Neural progenitor cell (in vitro differentiated cells): ENCODE measurements around the gene HTR3A. TPM values are rescaled to one million over a fixed set of nuclear protein-coding genes. Genes with fewer than 3 reads are reported as not detected.

Experiments used
- DNase-seq: peaks from one replicate; pipeline ENCODE4 v3.0.0-alpha.2; 2016; ENCODE audit warnings: low spot score
- H2AFZ ChIP-seq: fragments of 200-600 bp; sonication (generic); replicated peaks from 2 replicates; pipeline ENCODE4 v1.6.1; 2016; ENCODE audit warnings: antibody characterized with exemption
- H3F3A ChIP-seq: fragments of 200-600 bp; sonication (generic); 2 replicates; pipeline ENCODE4 v1.6.1; 2016; ENCODE audit warnings: antibody characterized with exemption, low read depth
- H3K27ac ChIP-seq: fragments of 200-600 bp; sonication (generic); 2 replicates; pipeline ENCODE4 v1.5.1; 2016; ENCODE audit warnings: mild to moderate bottlenecking
- H3K27me3 ChIP-seq: fragments of 200-600 bp; sonication (generic); 2 replicates; pipeline ENCODE4 v1.6.1; 2016; ENCODE audit warnings: mild to moderate bottlenecking, moderate library complexity
- H3K36me3 ChIP-seq: fragments of 200-600 bp; sonication (generic); 2 replicates; pipeline ENCODE4 v1.5.1; 2016
- H3K4me1 ChIP-seq: fragments of 200-600 bp; sonication (generic); 2 replicates; pipeline ENCODE4 v1.6.1; 2016; ENCODE audit warnings: mixed run types
- H3K4me2 ChIP-seq: fragments of 200-600 bp; sonication (generic); 2 replicates; pipeline ENCODE4 v1.6.1; 2016
- H3K4me3 ChIP-seq: fragments of 200-600 bp; sonication (generic); 2 replicates; pipeline ENCODE4 v1.5.1; 2016
- H3K79me2 ChIP-seq: fragments of 200-600 bp; sonication (generic); 2 replicates; pipeline ENCODE4 v1.6.1; 2016; ENCODE audit warnings: low read depth
- H3K9ac ChIP-seq: fragments of 200-600 bp; sonication (generic); 2 replicates; pipeline ENCODE4 v1.6.1; 2016
- H3K9me3 ChIP-seq: fragments of 200-600 bp; sonication (generic); 2 replicates; pipeline ENCODE4 v1.5.1; 2016; ENCODE audit warnings: low read depth
- H4K20me1 ChIP-seq: fragments of 200-600 bp; sonication (generic); 2 replicates; pipeline ENCODE4 v1.6.1; 2016; ENCODE audit warnings: low read depth
- H3K27ac Mint-ChIP-seq: 3 replicates; pipeline ENCODE4 v1.8.0; 2021; ENCODE audit warnings: mixed read lengths
- H3K27me3 Mint-ChIP-seq: 2 replicates; pipeline ENCODE4 v1.8.0; 2022; ENCODE audit warnings: low read depth, mild to moderate bottlenecking, inconsistent platforms, moderate library complexity, mixed read lengths; ENCODE audit not compliant: insufficient read depth
- H3K36me3 Mint-ChIP-seq: 3 replicates; pipeline ENCODE4 v1.8.0; 2021; ENCODE audit warnings: mixed read lengths
- H3K4me1 Mint-ChIP-seq: 3 replicates; pipeline ENCODE4 v1.8.0; 2021; ENCODE audit warnings: mixed read lengths
- H3K4me3 Mint-ChIP-seq: 3 replicates; pipeline ENCODE4 v1.8.0; 2021; ENCODE audit warnings: mild to moderate bottlenecking, moderate library complexity, mixed read lengths
- H3K9me3 Mint-ChIP-seq: 3 replicates; pipeline ENCODE4 v1.8.0; 2020; ENCODE audit warnings: mixed read lengths
- EZH2 ChIP-seq: fragments of 200-600 bp; sonication (generic); IDR thresholded peaks from 2 replicates; pipeline ENCODE4 v1.6.1; 2017; ENCODE audit warnings: antibody characterized with exemption, mild to moderate bottlenecking, moderate library complexity
- EZH2phosphoT487 ChIP-seq: fragments of 200-600 bp; sonication (generic); IDR thresholded peaks from 2 replicates; pipeline ENCODE4 v1.6.1; 2017; ENCODE audit warnings: antibody characterized with exemption
- total RNA-seq: library from RNA; depleted of rRNA; stranded (reverse); fragments of >200 nt; gene quantifications from 2 replicates; pipeline ENCODE4 v1.2.3, GENCODE V29; 2015; ENCODE audit warnings: low replicate concordance
- TF ChIP-seq, protein P1 (sequence below): fragments of 200-600 bp; sonication (generic); IDR thresholded peaks from 2 replicates; pipeline ENCODE4 v1.5.1; 2017; ENCODE audit warnings: antibody characterized with exemption, mild to moderate bottlenecking

Gene HTR3A
- total RNA-seq, 1 donor from 2014 or later = not detected

DNA sequence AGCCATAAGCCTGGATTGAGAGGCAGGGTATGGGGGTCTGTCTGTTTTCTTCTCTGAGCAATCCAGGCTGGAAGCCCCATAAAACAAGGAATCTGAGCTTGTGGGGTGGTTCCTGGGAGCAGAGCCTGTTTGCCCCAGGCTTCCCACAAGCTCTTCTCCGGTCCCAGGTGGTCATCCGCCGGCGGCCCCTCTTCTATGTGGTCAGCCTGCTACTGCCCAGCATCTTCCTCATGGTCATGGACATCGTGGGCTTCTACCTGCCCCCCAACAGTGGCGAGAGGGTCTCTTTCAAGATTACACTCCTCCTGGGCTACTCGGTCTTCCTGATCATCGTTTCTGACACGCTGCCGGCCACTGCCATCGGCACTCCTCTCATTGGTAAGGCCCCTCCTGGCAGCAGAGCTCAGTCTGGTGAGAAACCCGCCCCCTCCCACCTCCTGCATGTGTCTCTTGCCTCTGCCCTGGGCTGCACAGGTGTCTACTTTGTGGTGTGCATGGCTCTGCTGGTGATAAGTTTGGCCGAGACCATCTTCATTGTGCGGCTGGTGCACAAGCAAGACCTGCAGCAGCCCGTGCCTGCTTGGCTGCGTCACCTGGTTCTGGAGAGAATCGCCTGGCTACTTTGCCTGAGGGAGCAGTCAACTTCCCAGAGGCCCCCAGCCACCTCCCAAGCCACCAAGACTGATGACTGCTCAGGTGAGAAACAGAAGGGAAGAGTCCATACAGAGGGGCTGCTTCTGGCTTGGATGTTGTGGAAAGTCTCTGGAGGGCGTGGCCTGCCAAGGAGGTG lies 11.6 kb downstream of the HTR3A start:
- H3K27ac Mint-ChIP-seq = no peak overlapping the region
- Histone ChIP-seq H3K4me3 (no peak overlapping the region), H3K36me3 (no peaks in the 10 kb centered on the region), H3K79me2 (no peaks in the 10 kb centered on the region), H3K27ac (no peak overlapping the region), H3F3A (no peaks in the 10 kb centered on the region), H4K20me1 (no peaks in the 10 kb centered on the region), H3K4me1 (peaks cover 3% of the 10 kb centered on the region), H3K9me3 (no peaks in the 10 kb centered on the region), H3K4me2 (no peak overlapping the region), H3K9ac (no peak overlapping the region), H3K27me3 (no peaks in the 10 kb centered on the region), H2AFZ (no peak overlapping the region)
- H3K9me3 Mint-ChIP-seq = no peaks in the 10 kb centered on the region
- TF ChIP-seq, protein P1, sequence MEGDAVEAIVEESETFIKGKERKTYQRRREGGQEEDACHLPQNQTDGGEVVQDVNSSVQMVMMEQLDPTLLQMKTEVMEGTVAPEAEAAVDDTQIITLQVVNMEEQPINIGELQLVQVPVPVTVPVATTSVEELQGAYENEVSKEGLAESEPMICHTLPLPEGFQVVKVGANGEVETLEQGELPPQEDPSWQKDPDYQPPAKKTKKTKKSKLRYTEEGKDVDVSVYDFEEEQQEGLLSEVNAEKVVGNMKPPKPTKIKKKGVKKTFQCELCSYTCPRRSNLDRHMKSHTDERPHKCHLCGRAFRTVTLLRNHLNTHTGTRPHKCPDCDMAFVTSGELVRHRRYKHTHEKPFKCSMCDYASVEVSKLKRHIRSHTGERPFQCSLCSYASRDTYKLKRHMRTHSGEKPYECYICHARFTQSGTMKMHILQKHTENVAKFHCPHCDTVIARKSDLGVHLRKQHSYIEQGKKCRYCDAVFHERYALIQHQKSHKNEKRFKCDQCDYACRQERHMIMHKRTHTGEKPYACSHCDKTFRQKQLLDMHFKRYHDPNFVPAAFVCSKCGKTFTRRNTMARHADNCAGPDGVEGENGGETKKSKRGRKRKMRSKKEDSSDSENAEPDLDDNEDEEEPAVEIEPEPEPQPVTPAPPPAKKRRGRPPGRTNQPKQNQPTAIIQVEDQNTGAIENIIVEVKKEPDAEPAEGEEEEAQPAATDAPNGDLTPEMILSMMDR = no peak
- no peak for TF ChIP-seq EZH2
- TF ChIP-seq EZH2phosphoT487 = no peak
- H3K36me3 Mint-ChIP-seq = no peaks in the 10 kb centered on the region
- H3K27me3 Mint-ChIP-seq = peaks cover 23% of the 10 kb centered on the region
- H3K4me1 Mint-ChIP-seq = no peaks in the 10 kb centered on the region
- H3K4me3 Mint-ChIP-seq = no peak overlapping the region
- DNase-seq = no peak

DNA sequence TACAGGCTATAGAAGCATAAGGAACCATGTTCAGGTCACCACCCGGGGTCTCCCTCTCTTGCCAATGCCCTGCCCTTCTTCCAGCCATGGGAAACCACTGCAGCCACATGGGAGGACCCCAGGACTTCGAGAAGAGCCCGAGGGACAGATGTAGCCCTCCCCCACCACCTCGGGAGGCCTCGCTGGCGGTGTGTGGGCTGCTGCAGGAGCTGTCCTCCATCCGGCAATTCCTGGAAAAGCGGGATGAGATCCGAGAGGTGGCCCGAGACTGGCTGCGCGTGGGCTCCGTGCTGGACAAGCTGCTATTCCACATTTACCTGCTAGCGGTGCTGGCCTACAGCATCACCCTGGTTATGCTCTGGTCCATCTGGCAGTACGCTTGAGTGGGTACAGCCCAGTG lies 14.5 kb downstream of the HTR3A start:
- H3K4me2 ChIP-seq = no peak overlapping the region
- no peak overlapping the region for H2AFZ ChIP-seq
- peaks cover 7% of the 10 kb centered on the region for H4K20me1 ChIP-seq
- no peak overlapping the region for H3K4me3 ChIP-seq
- peaks cover 26% of the 10 kb centered on the region for H3K27me3 Mint-ChIP-seq
- peaks cover 26% of the 10 kb centered on the region for H3K4me1 ChIP-seq
- no peak overlapping the region for H3K4me3 Mint-ChIP-seq
- peaks cover 14% of the 10 kb centered on the region for H3K4me1 Mint-ChIP-seq
- H3K36me3 Mint-ChIP-seq = no peaks in the 10 kb centered on the region
- no peaks in the 10 kb centered on the region for H3K79me2 ChIP-seq
- no peaks in the 10 kb centered on the region for H3K27me3 ChIP-seq
- no peak for DNase-seq
- TF ChIP-seq EZH2 = no peak
- no peak for TF ChIP-seq EZH2phosphoT487
- TF ChIP-seq, protein P1 = no peak
- no peaks in the 10 kb centered on the region for H3K36me3 ChIP-seq
- H3K9ac ChIP-seq = no peak overlapping the region
- no peak overlapping the region for H3K27ac Mint-ChIP-seq
- H3K9me3 ChIP-seq = no peaks in the 10 kb centered on the region
- H3K9me3 Mint-ChIP-seq = no peaks in the 10 kb centered on the region
- H3K27ac ChIP-seq = no peak overlapping the region
- peaks cover 26% of the 10 kb centered on the region for H3F3A ChIP-seq

- no peak overlapping the region for H3K4me2 ChIP-seq
- Mint-ChIP-seq H3K27me3 (peaks cover 26% of the 10 kb centered on the region), H3K36me3 (no peaks in the 10 kb centered on the region), H3K4me3 (no peak overlapping the region), H3K4me1 (peaks cover 19% of the 10 kb centered on the region), H3K27ac (no peak overlapping the region), H3K9me3 (no peaks in the 10 kb centered on the region)
- no peak overlapping the region for H3K27ac ChIP-seq
- no peak overlapping the region for H3K9ac ChIP-seq
- H3K4me3 ChIP-seq = no peak overlapping the region
- no peaks in the 10 kb centered on the region for H3K27me3 ChIP-seq
- no peaks in the 10 kb centered on the region for H3K36me3 ChIP-seq
- no peak for DNase-seq
- H4K20me1 ChIP-seq = peaks cover 7% of the 10 kb centered on the region
- no peak overlapping the region for H2AFZ ChIP-seq
- peaks cover 26% of the 10 kb centered on the region for H3F3A ChIP-seq
- H3K79me2 ChIP-seq = no peaks in the 10 kb centered on the region
- peaks cover 26% of the 10 kb centered on the region for H3K4me1 ChIP-seq
- no peak for TF ChIP-seq EZH2
- no peak for TF ChIP-seq EZH2phosphoT487
- TF ChIP-seq, protein P1 = no peak
- no peaks in the 10 kb centered on the region for H3K9me3 ChIP-seq
Observed at GRCh38 chr11:113989916-113990315, 15.0 kb downstream of the HTR3A start.
